Ovary (tissue), 3 donors: ENCODE measurements around the gene EFCAB13.
"Not testable (repeated sequence)": the region's sequence is repeated elsewhere in the genome, so short reads cannot be mapped to it uniquely, and the experiment has no call there.

ENCODE experiments used
- POLR2A ChIP-seq: fragments of 450-650 bp; IDR thresholded peaks from one replicate; pipeline ENCODE4 v1.6.1; 2017; ENCODE audit warnings: antibody characterized with exemption, mild to moderate bottlenecking, moderate library complexity
- TF ChIP-seq, protein P1 (sequence below), 3 donors: fragments of 450-650 bp in 2 of 3; fragments of 200-600 bp in 1 of 3; IDR thresholded peaks; one replicate each; pipeline versions ENCODE4 v1.5.1 to v1.8.0; 2016 to 2022; ENCODE audit warnings: antibody characterized with exemption in 3 of 3, mild to moderate bottlenecking in 1 of 3
- donor health status: DM: no; HTN: no; CAD: no.

DNA sequence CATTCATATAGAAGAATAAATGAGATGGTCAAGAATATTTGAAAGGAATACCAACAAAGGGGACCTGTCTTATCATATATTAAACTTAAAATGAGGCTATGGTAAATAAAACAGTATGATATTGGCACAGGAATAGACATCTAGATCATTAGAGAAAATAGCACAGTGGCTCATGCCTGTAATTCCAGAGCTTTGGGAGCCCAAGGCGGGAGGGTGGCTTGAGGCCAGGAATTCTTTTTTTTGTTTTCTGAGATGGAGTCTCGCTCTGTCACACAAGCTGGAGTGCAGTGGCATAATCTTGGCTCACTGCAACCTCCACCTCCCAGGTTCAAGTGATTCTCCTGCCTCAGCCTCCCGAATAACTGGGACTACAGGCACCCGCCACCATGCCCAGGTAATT lies 143.2 kb downstream of the EFCAB13 start:
- TF ChIP-seq, protein P1, sequence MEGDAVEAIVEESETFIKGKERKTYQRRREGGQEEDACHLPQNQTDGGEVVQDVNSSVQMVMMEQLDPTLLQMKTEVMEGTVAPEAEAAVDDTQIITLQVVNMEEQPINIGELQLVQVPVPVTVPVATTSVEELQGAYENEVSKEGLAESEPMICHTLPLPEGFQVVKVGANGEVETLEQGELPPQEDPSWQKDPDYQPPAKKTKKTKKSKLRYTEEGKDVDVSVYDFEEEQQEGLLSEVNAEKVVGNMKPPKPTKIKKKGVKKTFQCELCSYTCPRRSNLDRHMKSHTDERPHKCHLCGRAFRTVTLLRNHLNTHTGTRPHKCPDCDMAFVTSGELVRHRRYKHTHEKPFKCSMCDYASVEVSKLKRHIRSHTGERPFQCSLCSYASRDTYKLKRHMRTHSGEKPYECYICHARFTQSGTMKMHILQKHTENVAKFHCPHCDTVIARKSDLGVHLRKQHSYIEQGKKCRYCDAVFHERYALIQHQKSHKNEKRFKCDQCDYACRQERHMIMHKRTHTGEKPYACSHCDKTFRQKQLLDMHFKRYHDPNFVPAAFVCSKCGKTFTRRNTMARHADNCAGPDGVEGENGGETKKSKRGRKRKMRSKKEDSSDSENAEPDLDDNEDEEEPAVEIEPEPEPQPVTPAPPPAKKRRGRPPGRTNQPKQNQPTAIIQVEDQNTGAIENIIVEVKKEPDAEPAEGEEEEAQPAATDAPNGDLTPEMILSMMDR (IDR thresholded peaks at IDR 0.05) = not testable (repeated sequence)
- TF ChIP-seq POLR2A = not testable (repeated sequence)
